NCI-H2196 treated with DMSO at 0.1 percent for 48 hours (cell line): ENCODE results near the gene NPIPB4.
A peak's percentile ranks its signal among the peaks of the same experiment; 100 is the strongest.
"Not testable (repeated sequence)": the region's sequence is repeated elsewhere in the genome, so short reads cannot be mapped to it uniquely, and the experiment has no call there.

Source experiments
- DNase-seq: peaks from one replicate; lab custom pipeline; 2025; ENCODE audit not compliant: unreplicated experiment; lab: John Stamatoyannopoulos, UW

The NPIPB4 gene

DNA sequence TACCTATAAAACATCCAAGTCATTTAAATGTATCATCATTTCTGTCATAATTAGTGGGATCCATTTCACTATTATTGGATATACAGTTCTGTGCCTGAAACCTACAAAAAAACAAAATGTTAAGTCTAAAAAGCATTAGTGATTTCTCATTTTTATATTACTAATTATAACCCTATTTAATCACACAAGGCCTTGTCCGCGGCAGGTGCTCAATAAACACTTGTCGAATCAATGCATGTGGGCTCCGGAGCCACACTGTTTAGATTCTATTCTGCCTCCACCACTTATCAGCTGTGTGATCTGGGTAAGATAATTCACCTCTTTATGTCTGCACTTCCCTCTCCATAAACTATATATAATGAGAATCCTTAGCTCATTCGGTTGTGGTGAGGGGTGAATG, at the start of gene NPIPB4:
NPIPB4 (minus strand) TSS at position 101 of the 400 bp plus-strand sequence. CDS start 378 bp downstream, outside the sequence.
- not testable (repeated sequence) for DNase-seq

- DNase-seq, result not testable (repeated sequence)
Measured at GRCh38 chr16:21898998-21899397, 41.4 kb upstream of the NPIPB4 start.

- not testable (repeated sequence) for DNase-seq
Measured at GRCh38 chr16:21881988-21882387, 24.4 kb upstream of the NPIPB4 start.

GRCh38 chr16:21837186-21837585, 20.4 kb downstream of the NPIPB4 start:
- DNase-seq, result not testable (repeated sequence)

GRCh38 chr16:21836334-21836733, 21.2 kb downstream of the NPIPB4 start:
- not testable (repeated sequence) for DNase-seq

DNA sequence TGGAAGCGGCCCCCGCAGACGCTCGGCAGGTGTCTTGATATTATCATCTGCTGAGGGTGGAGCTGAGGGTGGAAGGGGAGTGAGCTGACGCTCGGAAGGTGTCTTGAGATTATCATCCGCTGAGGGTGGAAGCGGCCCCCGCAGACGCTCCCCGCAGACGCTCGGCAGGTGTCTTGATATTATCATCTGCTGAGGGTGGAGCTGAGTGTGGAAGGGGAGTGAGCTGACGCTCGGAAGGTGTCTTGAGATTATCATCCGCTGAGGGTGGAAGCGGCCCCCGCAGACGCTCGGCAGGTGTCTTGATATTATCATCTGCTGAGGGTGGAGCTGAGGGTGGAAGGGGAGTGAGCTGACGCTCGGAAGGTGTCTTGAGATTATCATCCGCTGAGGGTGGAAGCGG, 21.8 kb downstream of the NPIPB4 start:
- not testable (repeated sequence) for DNase-seq

DNA sequence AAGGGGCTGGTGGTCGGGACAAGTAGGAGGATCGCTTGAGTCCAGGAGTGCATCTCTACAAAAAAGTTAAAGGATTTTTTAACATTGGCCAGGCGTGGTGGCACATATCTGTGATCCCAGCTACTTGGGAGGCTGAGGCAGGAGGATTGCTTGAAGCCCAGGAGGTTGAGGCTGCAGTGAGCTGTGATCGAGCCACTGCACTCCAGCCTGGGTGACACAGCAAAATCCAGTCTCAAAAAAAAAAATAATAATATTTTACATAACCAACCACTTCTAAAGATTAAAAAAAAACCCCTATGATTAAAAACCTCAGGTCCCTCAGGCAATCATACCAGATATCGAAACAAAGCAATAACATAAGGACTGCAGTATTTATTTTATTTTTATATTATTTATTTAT, 23.3 kb downstream of the NPIPB4 start:
- not testable (repeated sequence) for DNase-seq

- not testable (repeated sequence) for DNase-seq
Measured at GRCh38 chr16:21829929-21830328, 27.6 kb downstream of the NPIPB4 start.

DNA sequence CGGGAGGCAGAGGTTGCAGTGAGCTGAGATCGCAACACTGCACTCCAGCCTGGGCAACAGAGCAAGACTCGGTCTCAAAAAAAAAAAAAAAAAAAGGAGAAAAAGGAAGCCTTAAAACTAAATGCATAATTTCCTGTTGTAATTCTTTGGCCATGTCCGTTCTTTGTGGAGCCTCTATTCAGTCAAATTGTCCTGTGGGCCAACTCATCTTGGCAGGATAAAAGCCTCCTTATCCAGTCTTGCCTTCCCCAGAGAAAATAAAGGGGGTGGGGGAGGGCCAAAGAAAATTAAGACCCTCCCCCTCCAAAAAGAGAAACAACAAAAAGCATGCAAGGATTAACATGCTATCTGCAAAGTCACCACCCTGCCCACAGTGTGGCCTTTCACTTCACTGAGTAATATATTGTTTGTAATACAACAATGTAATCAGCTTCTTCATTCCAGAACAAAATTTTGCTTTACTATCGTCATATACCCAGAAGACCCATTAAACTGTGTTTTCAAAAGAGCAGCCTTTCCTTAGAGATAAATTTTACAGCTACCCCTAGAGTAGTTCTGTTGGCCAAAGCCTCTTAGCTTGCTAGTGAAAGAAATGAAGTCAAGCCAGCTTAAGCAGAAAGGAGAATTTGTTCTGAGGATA, 31.4 kb downstream of the NPIPB4 start:
- not testable (repeated sequence) for DNase-seq

DNA sequence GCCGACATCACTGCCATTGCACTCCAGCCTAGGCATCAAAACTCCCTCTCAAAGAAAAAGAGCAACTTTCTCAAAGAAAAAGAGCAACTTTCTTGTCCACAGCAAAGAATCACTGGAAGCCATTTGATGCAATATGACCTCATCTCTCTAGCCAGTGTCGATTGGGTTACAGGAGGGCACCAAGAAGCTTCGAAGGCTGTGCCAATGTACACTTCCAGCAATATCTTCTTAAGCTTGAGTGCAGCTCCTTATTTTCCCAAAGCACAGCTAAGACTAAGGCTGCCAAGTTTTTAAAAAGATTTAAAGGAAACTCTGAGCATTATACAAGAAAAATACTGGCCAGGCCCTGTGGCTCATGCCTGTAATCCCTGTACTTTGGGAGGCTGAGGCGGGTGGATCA, 32.0 kb downstream of the NPIPB4 start:
- not testable (repeated sequence) for DNase-seq

DNA sequence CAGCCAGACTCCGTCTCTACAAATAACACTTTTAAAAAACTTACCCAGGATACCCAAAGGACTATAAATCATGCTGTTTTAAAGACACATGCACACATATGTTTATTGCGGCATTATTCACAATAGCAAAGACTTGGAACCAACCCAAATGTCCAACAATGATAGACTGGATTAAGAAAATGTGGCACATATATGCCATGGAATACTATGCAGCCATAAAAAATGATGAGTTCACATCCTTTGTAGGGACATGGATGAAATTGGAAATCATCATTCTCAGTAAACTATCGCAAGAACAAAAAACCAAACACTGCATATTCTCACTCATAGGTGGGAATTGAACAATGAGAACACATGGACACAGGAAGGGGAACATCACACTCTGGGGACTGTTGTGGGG, 34.3 kb downstream of the NPIPB4 start:
- DNase-seq, result not testable (repeated sequence)

DNA sequence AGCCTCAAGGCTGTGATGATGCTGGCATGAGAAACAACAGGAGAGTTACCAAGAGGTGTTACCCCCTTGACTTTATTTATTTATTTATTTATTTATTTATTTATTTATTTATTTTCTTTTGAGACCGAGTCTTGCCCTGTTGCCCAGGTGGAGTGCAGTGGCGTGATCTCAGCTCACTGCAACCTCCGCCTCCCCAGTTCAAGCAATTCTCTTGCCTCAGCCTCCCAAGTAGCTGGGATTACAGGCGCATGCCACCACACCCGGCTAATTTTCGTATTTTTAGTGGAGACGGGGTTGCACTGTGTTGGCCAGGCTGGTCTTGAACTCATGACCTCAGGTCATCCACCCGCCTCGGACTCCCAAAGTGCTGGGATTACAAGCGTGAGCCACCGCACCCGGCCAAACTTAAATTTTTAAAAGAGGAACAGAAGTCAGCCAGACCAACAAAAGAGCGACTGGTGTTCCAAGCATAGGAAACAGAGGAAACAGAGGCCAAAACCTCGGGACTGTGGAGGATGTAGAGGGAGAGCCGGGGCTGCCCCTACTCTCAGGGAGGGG, 36.6 kb downstream of the NPIPB4 start:
- not testable (repeated sequence) for DNase-seq

- DNase-seq, result peak; percentile 62
Measured at GRCh38 chr16:21820028-21820907, 37.3 kb downstream of the NPIPB4 start.

DNA sequence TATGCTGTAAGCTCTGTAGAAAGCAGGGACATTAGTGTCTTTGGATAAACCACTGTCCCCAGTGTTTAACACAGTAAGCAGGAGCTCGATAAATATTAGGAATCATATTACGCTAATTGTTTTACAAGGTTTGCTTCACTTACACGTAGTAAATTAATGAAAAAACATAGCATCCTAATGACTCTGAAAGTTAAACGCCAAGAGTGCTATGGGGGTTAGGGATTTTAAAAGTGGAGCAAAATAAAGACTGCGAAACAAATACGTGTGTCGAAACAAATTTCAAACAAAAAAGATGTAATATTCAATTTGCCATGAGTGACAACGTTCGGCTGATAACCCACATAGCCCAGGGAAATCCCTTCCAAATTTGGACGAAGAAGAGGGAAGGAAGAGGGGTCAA, 37.9 kb downstream of the NPIPB4 start:
- DNase-seq, result not testable (repeated sequence)

- DNase-seq, result not testable (repeated sequence)
Measured at GRCh38 chr16:21817012-21817411, 40.5 kb downstream of the NPIPB4 start.

GRCh38 chr16:21815694-21816093, 41.9 kb downstream of the NPIPB4 start:
- DNase-seq, result not testable (repeated sequence)

GRCh38 chr16:21802375-21802663, 55.2 kb downstream of the NPIPB4 start:
- not testable (repeated sequence) for DNase-seq

DNA sequence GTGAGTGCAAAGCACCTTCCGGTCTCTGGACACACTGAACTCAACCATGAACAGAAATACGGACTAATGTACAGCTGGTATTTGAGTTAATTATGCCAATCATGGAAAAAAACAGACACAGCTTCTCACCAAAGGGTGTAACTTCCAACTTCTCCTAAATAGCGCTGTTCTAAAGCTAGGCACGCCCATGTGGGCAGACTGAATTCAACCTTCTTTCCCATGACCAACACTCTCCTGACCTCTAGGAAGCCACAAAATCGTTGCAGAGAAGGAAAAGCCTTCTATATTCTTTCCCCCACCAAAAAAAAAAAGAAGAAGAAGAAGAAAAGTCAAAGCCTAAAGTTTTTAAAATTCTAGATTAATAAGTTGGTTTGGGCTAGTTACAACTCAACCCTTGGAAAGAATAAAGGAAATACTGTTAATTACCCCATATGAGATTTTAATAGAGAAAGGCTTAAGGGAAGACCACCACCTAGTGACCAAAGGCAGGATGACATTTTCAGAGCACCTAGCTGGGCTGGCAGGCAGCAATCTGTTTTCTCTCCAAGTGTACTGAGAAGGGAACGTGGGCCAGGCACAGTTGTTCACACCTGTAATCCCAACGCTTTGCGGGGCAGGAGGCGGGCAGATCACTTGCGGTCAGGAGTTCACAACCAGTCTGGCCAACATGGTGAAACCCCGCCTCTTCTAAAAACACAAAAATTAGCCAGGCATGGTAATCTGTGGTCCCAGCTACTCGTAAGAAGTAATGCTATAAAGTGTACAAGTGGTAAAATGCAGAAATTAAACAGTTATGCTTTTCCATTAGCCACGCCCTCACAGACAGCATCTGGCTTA, 55.8 kb downstream of the NPIPB4 start:
- not testable (repeated sequence) for DNase-seq

DNA sequence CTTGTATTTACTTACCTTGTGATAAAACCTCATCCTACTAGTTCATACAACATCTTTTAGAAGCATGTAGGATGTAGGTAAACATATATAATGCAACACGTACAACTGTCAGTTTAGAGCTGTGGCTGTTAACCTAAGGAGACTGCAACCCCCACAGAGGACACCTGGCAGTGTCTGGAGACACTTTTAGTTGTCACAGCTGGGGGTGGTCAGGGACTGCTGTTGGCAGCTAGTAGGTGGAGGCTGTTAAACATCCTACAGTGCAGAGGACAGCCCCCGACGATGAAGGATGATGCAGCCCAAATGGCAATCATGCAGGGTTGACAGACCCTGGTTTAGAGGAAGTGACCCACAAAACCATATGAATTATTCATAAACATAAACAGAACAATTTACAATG, 59.0 kb downstream of the NPIPB4 start:
- not testable (repeated sequence) for DNase-seq

DNA sequence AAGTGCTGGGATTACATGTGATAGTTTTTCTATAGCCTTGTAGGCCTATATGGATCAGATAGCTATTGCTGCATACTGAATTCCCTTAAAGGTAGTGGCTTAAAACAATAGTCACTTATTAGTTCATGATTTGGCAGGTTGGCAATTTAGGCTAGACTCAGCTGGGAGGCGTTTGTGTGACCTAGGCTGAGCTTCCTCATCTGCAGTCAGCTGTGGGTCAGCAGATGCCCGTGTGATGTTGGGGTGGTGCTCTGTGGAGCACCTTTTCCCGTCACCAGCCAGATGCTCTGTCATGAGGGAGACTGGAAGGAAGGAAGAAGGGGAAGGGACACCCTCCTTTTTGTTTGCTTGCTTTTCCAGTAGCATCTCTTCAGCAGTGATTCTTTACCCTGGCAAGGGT, 64.2 kb downstream of the NPIPB4 start:
- not testable (repeated sequence) for DNase-seq

- not testable (repeated sequence) for DNase-seq
Measured at GRCh38 chr16:21790506-21790905, 67.0 kb downstream of the NPIPB4 start.
